GM12892 (cell line): ENCODE measurements around the gene INSYN2B.

ENCODE experiments used
- DNase-seq: peaks from one replicate; pipeline ENCODE4 v3.0.0; 2011; ENCODE audit not compliant: insufficient read length
- FAIRE-seq: peaks from 2 replicates; lab custom pipeline; 2011; peaks lifted over from hg19 to GRCh38; lab: Jason Lieb, UNC
- POLR2A ChIP-seq: IDR thresholded peaks from 2 replicates; pipeline ENCODE4 v1.6.1; 2011; ENCODE audit warnings: low read depth, low read length, control low read depth
- POLR2AphosphoS5 ChIP-seq: IDR thresholded peaks from 2 replicates; pipeline ENCODE4 v1.6.1; 2011; ENCODE audit warnings: low read depth, low read length, control low read depth
- TAF1 ChIP-seq: IDR thresholded peaks from 2 replicates; pipeline ENCODE4 v1.6.1; 2011; ENCODE audit warnings: low read depth, mild to moderate bottlenecking, control low read depth, low read length, borderline replicate concordance

INSYN2B gene

GRCh38 chr5:169920474-169920873, 59.8 kb downstream of the INSYN2B start:
- DNase-seq (no peak), FAIRE-seq (no peak)
- TF ChIP-seq TAF1 (no peak), POLR2A (no peak)

- no peak for DNase-seq
- TF ChIP-seq TAF1 (no peak), POLR2A (no peak), POLR2AphosphoS5 (no peak)
- FAIRE-seq, result no peak
Observed at GRCh38 chr5:169918228-169918627, 62.1 kb downstream of the INSYN2B start.

GRCh38 chr5:169917500-169917899, 62.8 kb downstream of the INSYN2B start:
- DNase-seq, result no peak
- FAIRE-seq, result no peak

DNA sequence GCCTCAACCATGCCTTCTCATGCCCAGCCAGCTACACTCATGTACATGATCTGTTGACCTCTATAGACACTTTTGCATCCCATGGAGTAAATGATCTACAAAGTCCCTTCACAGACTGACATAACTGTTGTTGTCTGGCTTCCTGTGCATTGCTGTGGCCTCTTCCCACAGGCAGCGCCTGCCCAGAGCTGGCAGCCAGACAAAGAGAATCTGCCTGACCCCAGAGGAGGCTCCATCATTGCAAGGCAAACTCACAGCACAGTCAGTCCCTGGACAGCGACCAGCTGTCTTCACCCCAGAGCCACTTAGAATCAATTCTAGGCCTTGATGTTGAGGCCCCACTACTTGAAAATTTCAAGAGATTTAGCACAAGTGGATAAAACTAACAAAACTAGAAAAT, 65.5 kb downstream of the INSYN2B start:
- DNase-seq (no peak), FAIRE-seq (peak; percentile 46)
- TF ChIP-seq POLR2AphosphoS5 (no peak), TAF1 (no peak), POLR2A (no peak)

More at GRCh38 chr5:169917500-169917899, 62.8 kb downstream of the INSYN2B start:
- TF ChIP-seq TAF1 (no peak), POLR2A (no peak), POLR2AphosphoS5 (no peak)

DNA sequence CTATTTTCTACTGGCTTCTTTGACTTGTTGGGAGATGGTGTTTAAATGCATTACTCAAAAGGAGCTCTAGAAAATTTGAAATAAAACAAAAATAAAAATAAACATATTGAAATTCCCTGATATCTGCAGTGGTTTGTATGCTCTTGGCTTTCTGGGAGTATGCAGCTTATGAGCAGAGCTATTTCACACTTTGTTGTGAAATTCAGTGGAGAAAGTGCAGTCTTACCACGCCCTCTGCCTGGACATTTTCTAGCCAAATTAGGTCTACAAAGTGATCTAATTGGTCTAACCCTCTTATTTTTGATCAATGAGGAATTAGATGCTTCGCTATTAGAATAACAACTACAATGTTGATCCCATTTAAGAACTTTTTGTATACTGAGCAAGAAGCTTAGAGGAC, 66.8 kb downstream of the INSYN2B start:
- TF ChIP-seq TAF1 (no peak), POLR2AphosphoS5 (no peak), POLR2A (no peak)
- FAIRE-seq, result no peak
- DNase-seq, result no peak

DNA sequence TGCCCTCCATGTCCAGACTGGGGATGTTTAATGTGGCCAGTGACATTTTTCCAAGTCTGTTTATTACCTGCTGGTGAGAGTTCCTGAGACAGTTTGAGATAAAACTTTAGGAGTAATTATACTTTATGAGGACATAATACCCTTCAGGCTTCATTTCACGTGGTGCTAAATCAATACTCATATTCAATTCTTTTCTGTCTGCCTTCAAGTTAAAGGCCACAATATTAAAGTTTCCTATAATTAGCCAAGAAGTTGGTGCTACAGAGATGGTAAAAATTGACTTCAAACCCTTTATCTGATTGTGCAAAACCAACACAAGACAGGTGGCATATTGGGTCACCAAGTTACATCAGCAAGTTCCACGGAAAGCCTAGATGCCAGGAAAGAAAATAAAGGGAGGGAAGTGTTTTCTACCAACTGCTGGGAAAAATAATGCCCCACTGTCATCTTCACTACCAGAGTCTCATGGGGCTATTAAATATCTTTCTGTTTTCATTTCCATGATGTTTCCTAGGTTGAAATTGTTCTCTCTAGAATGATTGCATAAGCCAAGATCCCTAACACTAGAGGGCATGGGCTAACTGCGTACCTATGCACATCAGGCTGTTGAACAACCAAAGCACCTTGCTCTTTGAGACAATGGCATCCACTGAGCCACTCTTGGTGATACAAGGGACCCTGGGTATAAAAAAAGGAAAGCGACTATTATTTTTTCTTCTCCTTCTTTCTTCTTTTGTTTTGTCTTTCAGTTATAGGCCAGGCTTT, 68.7 kb downstream of the INSYN2B start:
- DNase-seq (no peak), FAIRE-seq (no peak)
- TF ChIP-seq POLR2A (no peak), POLR2AphosphoS5 (no peak), TAF1 (no peak)

GRCh38 chr5:169910393-169910792, 69.9 kb downstream of the INSYN2B start:
- no peak for FAIRE-seq
- no peak for DNase-seq
- no peak for TF ChIP-seq POLR2A
- TF ChIP-seq TAF1, result no peak
- no peak for TF ChIP-seq POLR2AphosphoS5

DNA sequence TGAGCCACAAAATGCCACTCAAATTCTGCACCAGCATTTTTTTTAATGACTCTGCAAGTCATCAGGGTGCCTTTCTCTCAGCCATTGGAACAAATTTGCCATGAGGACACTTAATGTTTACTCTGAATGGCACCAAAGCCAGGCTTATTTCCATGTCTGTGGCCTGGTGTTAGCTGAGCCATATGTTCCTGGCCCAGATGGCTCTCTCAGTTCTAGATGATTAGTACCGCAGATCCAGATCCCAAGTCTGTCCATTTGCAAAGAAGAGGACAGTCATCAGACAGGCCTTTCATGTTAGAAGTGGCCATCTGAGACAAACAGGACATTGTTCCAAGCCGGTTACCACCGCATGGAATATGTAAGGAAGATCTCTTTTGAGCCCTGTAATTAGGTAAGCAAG, 70.3 kb downstream of the INSYN2B start:
- DNase-seq (no peak), FAIRE-seq (no peak)
- no peak for TF ChIP-seq POLR2AphosphoS5
- TF ChIP-seq TAF1, result no peak
- TF ChIP-seq POLR2A, result no peak

GRCh38 chr5:169908864-169909263, 71.4 kb downstream of the INSYN2B start:
- no peak for DNase-seq
- TF ChIP-seq POLR2A (no peak), TAF1 (no peak), POLR2AphosphoS5 (no peak)

DNA sequence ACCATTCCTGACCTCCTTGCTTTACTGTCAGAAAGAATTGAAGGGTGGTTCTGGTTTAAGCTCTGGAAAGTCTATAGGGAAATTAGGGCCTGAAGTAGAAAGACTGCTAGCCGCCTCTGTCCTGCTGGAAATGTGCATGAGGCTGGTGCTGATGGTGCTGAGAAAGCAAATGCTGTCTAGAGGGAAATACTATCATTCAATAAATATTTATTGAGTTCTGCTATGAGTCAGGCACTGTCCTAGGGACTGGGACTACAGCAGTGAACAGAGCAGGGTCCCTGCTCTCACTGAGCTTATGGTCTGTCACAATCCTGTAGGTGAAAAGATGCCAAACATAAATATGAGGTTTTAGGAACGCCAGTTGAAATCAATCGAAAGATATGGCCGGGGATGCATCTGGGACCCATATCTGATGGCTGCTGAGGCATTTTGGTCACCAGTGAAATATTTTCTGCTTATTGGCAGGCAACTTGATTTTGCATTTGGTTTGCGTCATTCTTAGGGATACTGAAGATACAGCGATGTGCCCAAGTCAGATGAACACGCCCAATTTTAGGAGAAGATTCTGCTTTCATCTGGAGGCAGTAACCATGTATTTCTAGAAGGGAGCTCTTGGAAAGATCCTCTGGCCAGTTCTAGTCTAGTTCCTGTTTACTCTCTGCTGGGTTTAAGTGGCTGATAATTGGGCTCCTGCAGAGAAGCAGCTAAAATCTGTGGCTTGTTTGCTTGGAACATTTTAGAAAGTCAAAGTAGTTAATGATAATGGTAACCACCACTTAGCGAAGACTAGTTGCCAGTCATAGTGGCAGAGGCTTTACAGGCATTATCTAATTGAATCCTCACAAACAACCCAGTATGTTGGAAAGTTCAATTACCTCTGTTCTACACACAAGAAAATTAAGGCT, 73.3 kb downstream of the INSYN2B start:
- no peak for DNase-seq
- no peak for TF ChIP-seq TAF1
- no peak for TF ChIP-seq POLR2AphosphoS5
- no peak for TF ChIP-seq POLR2A
- peak; percentile 33 for FAIRE-seq

More at GRCh38 chr5:169908864-169909263, 71.4 kb downstream of the INSYN2B start:
- no peak for FAIRE-seq

- no peak for FAIRE-seq
- DNase-seq, result no peak
- TF ChIP-seq TAF1 (no peak), POLR2A (no peak)
Observed at GRCh38 chr5:169905017-169905416, 75.3 kb downstream of the INSYN2B start.

DNA sequence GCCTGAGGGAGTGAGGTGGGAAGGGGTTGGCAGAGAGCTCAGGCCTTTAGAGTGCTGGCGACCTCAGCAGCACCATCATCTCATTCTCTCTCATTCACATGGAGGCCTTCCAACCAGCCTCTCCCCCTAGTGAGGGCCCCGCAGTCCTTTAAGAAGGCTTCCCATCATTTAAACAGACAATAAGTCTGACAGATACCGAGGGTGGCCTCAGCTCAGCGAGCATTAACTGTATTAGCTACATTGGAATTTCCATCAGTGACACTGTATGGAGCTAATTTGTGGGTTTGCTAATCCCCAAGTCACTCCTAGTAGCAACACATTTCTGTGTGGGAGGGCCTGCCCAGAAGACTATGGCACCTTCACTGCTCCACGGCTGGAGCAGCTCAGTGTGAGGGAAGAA, 75.8 kb downstream of the INSYN2B start:
- FAIRE-seq (peak; percentile 27), DNase-seq (no peak)
- TF ChIP-seq POLR2AphosphoS5, result no peak
- no peak for TF ChIP-seq TAF1
- no peak for TF ChIP-seq POLR2A
